GM21423 (cell line): ENCODE data around the gene TTC31.
"Not testable (repeated sequence)": the region's sequence is repeated elsewhere in the genome, so short reads cannot be mapped to it uniquely, and the experiment has no call there.

Experiments
- ATAC-seq: cut with Tn5 transposase; IDR thresholded peaks from one replicate; pipeline ENCODE4 v1.9.1; 2021; ENCODE audit warnings: mild to moderate bottlenecking, moderate library complexity; ENCODE audit not compliant: unreplicated experiment

TTC31 gene

GRCh38 chr2:74457129-74457548 is 25.7 kb upstream of the TTC31 start:
- ATAC-seq, result no peak

DNA sequence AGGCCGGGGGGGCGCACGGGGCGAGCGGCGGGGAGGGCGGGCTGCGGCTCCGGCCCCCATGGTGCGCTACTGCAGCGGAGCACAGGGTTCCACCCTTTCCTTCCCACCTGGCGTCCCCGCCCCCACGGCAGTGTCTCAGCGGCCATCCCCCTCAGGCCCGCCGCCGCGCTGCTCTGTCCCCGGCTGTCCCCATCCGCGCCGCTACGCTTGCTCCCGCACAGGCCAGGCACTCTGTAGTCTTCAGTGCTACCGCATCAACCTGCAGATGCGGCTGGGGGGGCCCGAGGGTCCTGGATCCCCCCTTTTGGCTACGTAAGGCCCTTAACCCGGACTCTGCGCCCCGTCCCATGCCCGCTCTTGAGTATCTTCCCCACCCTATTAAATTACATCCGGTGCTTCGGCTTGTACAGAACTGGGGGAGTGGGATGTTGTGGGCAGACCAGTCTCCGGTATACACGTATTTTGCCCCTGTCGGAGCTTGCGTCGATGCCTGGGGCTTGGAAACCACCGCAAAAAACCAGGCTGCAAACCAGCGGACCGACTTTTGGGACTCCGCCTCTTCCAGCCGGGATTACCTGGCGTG is 25.2 kb upstream of the TTC31 start:
- peak; percentile 24 for ATAC-seq

DNA sequence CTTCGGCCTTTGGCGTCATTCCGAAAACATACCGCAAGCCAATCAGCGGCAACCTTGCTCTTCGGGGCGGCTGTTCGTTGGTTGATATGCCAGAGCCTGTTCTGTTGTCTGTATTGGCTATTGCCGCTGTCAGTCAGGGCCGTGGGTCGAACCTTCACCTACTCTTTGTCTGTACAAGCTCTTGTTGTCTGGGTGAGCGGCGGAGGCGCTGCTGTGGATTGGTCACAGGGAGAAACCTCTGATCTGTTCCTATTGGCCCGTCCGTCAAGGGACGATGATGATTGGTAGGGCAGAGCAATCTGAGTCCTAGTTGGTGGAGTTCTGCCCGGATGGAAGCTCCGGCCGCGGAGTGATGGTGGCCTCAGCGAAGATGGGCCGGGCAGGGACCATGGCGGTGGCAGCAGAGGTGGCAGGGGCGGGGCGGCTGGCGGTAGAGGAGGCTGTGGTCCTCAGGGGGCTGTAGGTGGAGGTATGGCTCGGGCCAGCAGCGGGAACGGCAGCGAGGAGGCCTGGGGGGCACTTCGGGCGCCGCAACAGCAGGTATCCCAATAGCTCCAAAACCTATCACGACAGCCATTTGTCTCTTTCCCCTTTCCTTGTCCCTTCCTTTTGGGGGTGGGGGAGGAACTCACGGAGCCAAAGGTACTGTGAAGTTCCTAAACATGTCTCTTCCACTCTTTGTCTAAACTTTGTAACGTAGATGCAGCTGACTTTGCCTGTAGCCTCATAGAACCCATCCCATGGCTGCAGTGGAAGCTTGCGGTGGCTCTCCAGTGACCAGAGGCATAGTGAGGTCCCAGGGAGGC is 24.5 kb upstream of the TTC31 start, which contains the start of gene WBP1:
Gene WBP1 (plus strand): TSS at position 307 of the 806 bp plus-strand sequence. CDS start 165 bp downstream, at position 472.
- ATAC-seq, result peak; percentile 82

- no peak for ATAC-seq
These were observed 23.9 kb upstream of the TTC31 start for GRCh38 chr2:74458938-74459363.

DNA sequence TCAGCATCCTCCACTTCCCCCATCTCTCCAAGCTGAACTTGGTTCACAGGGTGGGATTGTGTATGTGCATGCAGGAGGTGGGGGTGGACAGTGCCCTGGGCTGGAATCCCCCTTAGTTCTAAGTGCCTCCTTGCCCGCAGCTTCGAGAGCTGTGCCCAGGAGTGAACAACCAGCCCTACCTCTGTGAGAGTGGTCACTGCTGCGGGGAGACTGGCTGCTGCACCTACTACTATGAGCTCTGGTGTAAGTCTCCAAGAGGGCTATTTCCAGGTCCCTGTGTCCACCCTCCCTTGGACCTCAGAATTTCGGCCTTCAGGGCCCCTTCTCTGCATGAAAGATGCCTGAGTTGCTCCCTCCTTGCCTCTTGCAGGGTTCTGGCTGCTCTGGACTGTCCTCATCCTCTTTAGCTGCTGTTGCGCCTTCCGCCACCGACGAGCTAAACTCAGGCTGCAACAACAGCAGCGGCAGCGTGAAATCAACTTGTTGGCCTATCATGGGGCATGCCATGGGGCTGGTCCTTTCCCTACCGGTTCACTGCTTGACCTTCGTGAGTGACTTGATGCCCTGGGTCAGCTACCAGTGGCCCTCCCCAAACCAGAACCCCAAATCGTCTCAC is 23.3 kb upstream of the TTC31 start:
- not testable (repeated sequence) for ATAC-seq

DNA sequence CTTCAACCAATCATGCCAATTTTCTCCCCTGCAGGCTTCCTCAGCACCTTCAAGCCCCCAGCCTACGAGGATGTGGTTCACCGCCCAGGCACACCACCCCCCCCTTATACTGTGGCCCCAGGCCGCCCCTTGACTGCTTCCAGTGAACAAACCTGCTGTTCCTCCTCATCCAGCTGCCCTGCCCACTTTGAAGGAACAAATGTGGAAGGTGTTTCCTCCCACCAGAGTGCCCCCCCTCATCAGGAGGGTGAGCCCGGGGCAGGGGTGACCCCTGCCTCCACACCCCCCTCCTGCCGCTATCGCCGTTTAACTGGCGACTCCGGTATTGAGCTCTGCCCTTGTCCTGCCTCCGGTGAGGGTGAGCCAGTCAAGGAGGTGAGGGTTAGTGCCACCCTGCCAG is 22.7 kb upstream of the TTC31 start:
- not testable (repeated sequence) for ATAC-seq

GRCh38 chr2:74461187-74462053 is 21.5 kb upstream of the TTC31 start:
- no peak for ATAC-seq

DNA sequence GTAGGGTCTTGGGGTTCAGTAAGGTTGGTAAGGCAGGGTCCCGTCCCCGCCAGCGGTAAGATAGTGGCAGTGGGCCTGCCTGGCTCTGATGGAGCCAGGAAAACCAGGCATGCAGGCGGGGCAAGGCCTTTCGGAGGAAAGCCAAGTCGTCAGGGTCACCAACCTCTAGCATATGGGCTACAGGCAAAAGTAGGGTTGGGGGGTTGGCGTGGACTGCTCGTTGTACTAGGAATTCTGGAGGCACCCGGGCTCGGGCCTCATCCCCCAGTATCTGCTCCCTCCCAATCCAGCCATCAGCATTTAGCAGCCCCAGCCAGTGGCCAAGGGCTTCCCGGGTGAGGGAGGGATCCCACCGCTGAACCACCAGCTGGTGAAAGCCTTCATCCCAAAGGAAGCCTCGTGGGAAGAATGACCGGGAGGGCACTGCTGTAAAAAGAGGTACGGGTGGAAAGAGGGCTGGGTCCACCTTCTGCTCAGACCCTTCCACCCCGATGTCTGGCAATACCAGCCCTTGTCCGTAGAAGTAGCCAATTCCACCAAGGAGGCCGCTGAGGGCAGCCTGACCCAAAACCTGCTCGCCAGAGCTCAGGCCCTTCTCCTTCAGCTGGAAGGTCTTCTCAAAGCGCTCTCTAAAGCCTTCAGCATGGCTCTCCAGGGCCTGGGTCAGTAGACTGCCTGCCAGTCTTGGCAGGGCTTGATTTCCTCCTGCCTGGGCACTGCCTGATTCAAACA is 20.7 kb upstream of the TTC31 start:
- no peak for ATAC-seq

DNA sequence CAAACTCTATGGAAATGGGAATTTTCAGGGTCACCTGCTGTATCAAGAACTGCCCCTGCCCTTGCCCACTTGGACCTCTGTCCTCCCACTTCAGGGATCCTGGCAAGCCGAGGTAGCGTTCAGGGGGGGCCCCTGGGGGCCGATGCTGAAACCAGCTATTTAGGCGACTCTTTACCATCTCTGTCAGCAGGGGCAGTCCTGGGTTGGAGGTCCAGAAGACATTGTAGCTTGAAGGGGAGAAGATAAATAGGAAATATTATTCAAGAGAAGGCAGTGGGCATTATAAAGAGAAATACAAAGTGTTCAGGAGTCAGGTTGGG is 20.1 kb upstream of the TTC31 start:
- ATAC-seq, result no peak

GRCh38 chr2:74464406-74464805 is 18.5 kb upstream of the TTC31 start:
- no peak for ATAC-seq

DNA sequence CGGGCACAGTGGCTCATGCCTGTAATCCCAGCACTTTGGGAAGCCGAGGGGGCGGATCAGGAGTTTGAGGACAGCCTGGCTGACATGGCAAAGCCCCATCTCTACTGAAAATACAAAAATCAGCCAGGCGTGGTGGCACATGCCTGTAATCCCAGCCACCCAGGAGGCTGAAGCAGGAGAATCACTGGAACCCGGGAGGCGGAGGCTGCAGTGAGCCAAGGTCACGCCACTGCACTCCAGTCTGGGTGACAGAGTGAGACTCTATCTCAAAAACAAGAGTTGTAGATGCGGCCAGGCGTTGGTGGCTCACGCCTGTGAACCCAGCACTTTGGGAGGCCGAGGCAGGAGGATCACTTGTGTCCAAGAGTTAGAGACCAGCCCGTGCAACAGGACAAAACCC is 12.1 kb upstream of the TTC31 start:
- ATAC-seq, result not testable (repeated sequence)

DNA sequence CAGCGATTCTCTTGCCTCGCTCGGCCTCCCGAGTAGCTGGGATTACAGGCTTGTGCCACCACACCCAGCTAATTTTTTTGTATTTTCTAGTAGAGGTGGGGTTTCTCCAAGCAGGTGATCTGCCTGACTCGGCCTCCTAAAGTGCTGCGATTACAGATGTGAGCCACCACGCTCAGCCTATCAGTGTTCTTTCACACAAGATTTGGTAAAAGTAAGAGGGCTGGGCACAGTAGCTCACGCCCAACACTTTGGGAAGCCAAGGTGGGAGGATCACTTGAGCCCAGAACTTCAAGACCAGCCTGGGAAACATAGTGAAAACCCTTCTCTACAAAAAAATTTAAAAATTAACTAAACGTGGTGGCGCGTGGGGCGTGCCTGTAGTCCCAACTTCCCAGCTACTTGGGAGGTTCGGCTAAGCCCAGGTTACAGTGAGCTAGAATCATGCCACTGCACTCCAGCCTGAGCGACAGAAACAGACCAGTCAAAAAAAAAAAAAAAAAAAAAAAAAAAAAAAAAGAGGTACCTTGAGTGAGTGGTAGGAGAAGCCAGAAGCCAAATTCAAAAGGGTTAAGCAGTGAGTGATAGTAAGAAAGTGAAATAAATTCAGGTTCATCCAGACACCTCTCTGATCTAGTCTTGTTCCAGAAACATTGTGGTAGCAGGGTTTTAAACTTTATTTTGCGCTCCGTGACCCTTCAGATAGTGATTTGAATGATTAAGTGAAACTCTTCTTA is 11.4 kb upstream of the TTC31 start:
- no peak for ATAC-seq

DNA sequence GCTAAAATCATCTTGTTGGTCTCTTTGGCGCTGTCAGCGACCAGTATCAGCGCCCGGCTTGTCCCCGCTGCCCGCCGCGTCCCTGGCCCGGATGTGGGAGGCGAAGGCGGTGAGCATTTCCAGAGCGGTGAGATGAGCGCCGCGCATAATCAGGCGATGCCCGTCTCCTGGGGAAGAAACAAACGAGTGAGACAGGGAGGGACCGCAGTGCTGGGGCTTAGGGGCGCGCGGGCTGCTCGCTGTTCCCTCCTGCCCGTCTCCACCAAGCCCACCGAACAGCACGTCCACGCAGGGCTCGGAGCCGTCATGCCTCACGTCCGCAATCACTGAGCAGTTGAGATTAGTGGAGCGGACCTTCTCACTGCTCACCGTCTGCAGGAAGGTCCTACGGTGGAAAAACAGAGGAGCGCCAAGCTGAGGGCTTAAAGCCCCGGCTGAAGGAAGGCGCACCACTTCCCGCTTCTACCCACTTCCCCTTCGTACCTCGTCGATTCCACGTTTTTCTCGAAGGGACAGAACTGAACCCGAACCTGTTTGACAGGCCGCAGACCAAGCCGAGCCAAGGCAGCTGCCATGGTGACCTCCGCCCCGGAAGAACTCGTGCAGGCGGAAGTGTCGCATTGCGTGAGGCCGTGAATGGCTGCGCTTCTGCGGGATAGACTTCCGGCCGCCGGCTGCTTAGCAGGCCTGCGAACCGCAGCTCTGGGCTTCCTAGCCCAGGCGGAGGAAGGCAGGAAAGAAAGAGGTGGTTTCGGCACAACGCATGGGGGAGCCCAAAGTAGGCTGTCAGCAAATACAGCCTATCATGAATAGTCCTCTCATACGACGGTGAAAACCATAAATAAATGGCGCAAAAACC is 10.6 kb upstream of the TTC31 start, which contains the start of gene MRPL53:
Gene MRPL53 (minus strand): TSS at position 595 of the 859 bp plus-strand sequence. CDS start 20 bp downstream, at position 575.
- ATAC-seq, result peak; percentile 82

GRCh38 chr2:74472945-74473258 is 10.0 kb upstream of the TTC31 start:
- no peak for ATAC-seq

GRCh38 chr2:74474481-74474880 is 8.4 kb upstream of the TTC31 start:
- no peak for ATAC-seq

DNA sequence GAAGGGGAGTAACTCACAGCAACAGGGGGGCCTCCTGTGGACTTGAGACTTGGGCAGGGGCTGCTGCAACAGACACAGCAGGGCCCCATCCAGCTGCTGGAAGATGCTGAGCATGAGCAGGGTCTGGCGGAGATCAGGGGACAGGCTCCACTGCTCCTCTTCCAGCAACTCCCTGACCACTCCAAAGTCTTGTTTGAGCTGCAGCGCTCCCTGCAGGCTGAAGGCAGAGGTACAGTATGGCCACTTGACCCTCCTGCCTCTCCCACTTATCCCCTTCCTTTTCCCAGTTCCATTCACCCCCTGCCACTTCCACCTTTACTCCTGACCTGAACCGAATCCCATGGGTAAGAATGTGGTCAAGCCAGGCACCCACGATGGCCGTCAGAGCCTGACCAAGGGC is 8.0 kb upstream of the TTC31 start:
- ATAC-seq, result no peak

- ATAC-seq, result no peak
These were observed 1.4 kb upstream of the TTC31 start for GRCh38 chr2:74481431-74481830.

DNA sequence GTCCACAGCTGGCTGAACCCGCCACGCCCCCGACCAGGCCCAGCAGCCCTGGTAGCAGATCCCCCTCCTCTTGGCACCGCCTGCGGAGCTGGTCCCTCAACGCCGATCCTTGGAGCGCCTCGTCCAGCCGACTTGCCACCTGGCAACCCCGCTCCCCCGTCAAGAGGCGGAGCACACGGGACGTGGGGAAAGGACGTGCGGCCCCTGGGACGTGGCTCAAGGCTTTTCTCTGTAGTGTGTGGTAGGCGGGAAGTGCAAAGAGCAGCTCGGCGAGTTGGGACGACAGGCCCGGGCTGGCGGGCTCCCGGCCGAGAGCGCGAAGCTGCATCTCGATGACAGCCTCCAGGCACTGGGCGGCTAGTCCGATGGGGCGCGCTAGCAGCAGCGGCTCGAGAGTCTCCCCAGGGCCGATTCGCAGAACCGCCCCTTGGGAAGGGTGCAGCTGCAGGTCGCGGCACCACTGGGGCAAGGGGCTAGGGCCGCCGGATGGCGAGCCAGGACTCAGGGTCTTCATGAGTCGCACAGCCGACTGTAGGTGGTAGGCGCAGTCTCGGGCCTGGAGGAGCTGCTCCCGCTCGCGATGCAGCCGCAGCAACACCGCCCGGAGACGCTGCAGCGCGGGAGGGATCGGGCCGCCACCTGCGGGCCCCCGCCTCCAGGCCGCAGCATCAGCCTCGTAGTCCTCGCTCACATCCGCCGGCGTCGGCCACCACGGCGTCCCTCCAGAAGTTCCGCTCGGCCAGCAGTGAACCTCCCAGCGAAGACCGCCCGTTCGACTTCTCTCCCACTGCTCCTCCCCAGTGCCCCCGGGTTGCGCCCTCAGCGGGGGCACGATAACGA is 700 bp upstream of the TTC31 start:
- peak; percentile 35 for ATAC-seq
